IPS-20b (cell line): ENCODE data around the gene TRPV3.
"Not testable (repeated sequence)": the region's sequence is repeated elsewhere in the genome, so short reads cannot be mapped to it uniquely, and the experiment has no call there.

Experiments used
- H3K27ac ChIP-seq: one replicate; pipeline ENCODE4 v1.5.1; 2013; ENCODE audit warnings: low read length
- H3K27me3 ChIP-seq: 2 replicates; pipeline ENCODE4 v1.6.1; 2013; ENCODE audit warnings: mild to moderate bottlenecking, low read length, inconsistent platforms; ENCODE audit not compliant: insufficient read depth
- H3K36me3 ChIP-seq: 2 replicates; pipeline ENCODE4 v1.6.1; 2013; ENCODE audit warnings: low read depth, mild to moderate bottlenecking, inconsistent platforms, low read length, moderate library complexity; ENCODE audit not compliant: insufficient read depth
- H3K4me1 ChIP-seq: 2 replicates; pipeline ENCODE4 v1.6.1; 2013; ENCODE audit warnings: mild to moderate bottlenecking, control low read depth, inconsistent platforms, low read length, moderate library complexity; ENCODE audit not compliant: insufficient read depth
- H3K4me3 ChIP-seq: 2 replicates; pipeline ENCODE4 v1.5.1; 2013; ENCODE audit warnings: mild to moderate bottlenecking, low read length, inconsistent platforms
- H3K9ac ChIP-seq: 2 replicates; pipeline ENCODE4 v1.6.1; 2013; ENCODE audit warnings: low read depth, mild to moderate bottlenecking, inconsistent platforms, low read length, moderate library complexity
- H3K9me3 ChIP-seq: 2 replicates; pipeline ENCODE4 v1.6.1; 2013; ENCODE audit warnings: mild to moderate bottlenecking, low read depth, low read length, inconsistent platforms; ENCODE audit not compliant: insufficient read depth

TRPV3 gene

DNA sequence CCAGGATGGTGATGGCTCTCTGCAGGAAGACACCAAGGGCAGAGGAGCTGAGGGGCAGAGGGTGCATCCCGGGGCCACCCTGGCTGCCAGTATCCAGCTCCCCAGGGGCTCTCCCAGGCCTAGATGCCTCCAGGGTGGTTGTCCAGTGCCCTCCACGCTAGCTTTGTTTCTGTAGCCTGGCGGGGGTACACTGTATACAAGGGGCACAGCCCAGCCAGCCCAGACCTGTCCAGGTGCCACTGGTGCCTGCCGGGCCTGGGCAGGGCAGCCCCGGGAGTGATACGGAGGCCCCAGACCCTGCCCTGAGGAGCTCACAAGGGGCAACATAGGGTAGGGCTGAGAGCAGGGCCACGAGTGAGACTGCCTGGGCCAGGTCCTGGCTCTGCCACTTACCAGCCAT lies 14.6 kb upstream of the TRPV3 start:
- no peaks in the 10 kb centered on the region for H3K27me3 ChIP-seq

DNA sequence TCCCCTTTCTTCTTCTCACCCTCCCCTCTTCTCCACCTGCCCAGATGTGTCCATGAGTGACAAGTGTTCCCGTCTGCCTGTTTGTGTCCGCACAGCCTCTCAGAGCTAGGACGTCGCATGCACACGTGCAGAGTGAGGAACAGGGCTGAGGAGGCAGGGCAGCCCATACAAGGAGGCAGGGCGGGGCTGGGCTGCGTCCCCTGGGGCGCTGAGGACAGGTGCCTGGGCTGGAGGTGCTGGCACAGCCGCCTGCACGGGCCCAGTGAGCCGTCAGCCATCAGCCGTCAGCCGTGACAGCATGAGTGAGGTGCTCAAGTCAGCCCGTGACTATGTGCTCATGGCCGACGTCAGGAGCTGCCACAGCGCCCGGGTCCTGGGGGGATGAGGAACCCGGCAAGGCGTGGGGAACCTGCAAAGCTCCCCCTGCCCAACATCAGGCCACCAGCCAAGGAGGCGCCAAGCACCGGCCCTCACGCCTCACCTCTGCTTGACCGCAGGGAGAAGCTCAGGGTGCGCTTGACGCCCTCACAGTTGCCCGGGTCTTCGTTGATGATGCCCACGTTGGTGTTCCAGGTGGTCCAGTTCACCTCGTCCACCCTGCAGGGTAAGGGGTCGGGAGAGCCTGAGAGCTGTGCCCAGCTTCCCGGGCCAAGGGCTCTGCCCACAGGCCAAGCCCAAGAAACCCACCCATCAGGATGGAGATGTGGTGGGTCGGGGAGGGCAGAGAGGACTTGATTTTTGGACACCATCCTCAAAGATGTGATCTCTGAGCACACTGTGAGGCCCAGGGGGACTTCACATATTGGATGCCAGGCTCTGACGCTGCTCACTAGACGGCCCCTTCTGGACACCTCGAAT lies 13.7 kb upstream of the TRPV3 start:
- Histone ChIP-seq H3K4me3 (no peak overlapping the region), H3K4me1 (no peaks in the 10 kb centered on the region), H3K27me3 (no peaks in the 10 kb centered on the region), H3K36me3 (0 out of 2 replicates have a peak, but pooled peaks cover 5% of the 10 kb centered on the region), H3K9ac (no peak overlapping the region), H3K27ac (no peak overlapping the region), H3K9me3 (no peaks in the 10 kb centered on the region)

More for the DNA sequence above, 14.6 kb upstream of the TRPV3 start:
- H3K36me3 ChIP-seq = peaks cover 5% of the 10 kb centered on the region
- no peaks in the 10 kb centered on the region for H3K4me1 ChIP-seq
- no peaks in the 10 kb centered on the region for H3K9me3 ChIP-seq
- H3K9ac ChIP-seq = no peak overlapping the region
- no peak overlapping the region for H3K4me3 ChIP-seq
- H3K27ac ChIP-seq = no peak overlapping the region

DNA sequence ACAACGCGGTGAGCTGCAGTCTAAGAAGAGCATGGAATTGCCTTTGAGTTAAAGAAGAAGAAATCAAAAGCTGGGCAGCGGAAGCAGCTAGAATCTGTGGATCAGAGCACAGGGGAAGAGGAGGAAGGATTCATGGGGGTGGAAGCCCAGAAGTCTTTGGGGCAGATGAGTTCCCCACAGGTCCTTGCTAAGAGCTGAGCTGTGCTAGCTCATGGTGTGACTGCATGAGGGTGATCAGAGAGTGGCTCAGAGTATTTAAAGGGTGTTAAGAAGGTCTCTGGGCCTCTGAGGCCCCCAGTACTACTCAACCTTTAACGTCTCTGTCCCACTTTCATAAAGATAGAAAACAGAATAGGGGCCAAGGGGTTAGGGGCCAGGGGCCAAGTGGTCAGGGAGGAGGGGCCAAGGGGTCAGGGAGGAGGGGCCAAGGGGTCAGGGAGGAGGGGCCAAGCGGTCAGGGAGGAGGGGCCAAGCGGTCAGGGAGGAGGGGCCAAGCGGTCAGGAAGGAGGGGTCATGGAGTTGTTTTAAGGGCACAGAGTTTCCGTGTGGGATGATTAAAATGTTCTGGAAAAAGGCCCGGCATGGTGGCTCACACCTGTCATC lies 12.0 kb upstream of the TRPV3 start:
- Histone ChIP-seq H3K4me1 (no peaks in the 10 kb centered on the region), H3K27me3 (no peaks in the 10 kb centered on the region), H3K4me3 (no peak overlapping the region), H3K9me3 (no peaks in the 10 kb centered on the region), H3K9ac (no peak overlapping the region), H3K36me3 (peaks cover 11% of the 10 kb centered on the region; the same call in 1 of the 2 replicates), H3K27ac (no peak overlapping the region)

DNA sequence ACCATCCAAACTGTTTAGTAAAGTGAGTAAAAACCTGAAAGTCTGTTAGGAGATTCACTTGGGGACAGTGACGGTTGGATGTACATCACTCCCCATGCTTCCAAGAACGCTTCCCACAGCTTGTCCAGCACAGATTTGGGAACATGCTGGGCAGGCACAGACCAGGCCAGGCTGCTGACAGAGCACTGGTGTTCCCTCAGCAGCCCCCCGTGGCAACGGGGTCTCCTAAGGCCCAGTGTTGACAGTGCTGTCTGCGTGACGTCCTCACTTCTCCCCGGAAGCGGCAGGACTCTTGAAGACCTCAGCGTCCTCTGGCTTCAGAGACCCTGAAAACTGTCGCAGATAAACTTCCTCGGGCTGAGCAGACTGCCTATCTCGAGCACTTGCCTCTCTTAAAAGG lies 8.9 kb upstream of the TRPV3 start:
- no peaks in the 10 kb centered on the region for H3K4me1 ChIP-seq
- H3K4me3 ChIP-seq = no peak overlapping the region
- no peak overlapping the region for H3K9ac ChIP-seq
- no peak overlapping the region for H3K27ac ChIP-seq
- no peaks in the 10 kb centered on the region for H3K27me3 ChIP-seq
- no peaks in the 10 kb centered on the region for H3K9me3 ChIP-seq
- peaks cover 11% of the 10 kb centered on the region; the same call in 1 of the 2 replicates for H3K36me3 ChIP-seq

DNA sequence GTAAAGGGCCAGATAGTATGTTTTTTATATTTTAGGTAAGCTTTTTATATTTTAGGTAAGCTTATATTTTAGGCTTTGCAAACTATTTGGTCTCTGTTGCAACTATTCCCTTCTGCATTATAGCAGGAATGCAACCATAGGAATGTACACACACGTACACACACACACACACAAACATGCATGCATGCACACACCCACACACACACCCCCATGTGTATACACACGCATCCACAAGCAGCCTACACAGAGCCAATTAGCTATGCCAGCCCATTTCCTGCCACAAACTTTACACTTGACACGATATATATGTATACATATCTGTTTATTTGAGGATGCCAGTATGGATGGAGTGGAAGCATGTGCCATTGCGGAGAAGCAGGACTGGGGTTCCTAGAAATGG lies 7.5 kb upstream of the TRPV3 start:
- H3K9ac ChIP-seq = no peak overlapping the region
- no peak overlapping the region for H3K27ac ChIP-seq
- H3K4me1 ChIP-seq = no peaks in the 10 kb centered on the region
- H3K4me3 ChIP-seq = no peak overlapping the region
- no peaks in the 10 kb centered on the region for H3K9me3 ChIP-seq
- H3K36me3 ChIP-seq = peaks cover 11% of the 10 kb centered on the region; the same call in 1 of the 2 replicates
- no peaks in the 10 kb centered on the region for H3K27me3 ChIP-seq

DNA sequence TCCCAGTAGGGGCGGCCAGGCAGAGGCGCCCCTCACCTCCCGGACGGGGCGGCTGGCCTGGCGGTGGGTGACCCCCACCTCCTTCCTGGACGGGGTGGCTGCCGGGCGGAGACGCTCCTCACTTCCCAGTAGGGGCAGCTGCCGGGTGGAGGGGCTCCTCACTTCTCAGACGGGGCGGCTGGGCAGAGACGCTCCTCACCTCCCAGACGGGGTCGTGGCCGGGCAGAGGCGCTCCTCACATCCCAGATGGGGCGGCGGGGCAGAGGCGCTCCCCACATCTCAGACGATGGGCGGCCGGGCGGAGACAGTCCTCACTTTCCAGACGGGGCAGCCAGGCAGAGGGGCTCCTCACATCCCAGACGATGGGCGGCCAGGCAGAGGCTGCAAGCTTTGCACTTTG lies 6.6 kb upstream of the TRPV3 start:
- H3K4me3 ChIP-seq, H3K27me3 ChIP-seq, H3K9me3 ChIP-seq, H3K27ac ChIP-seq, H3K4me1 ChIP-seq, H3K9ac ChIP-seq: not testable (repeated sequence)
- peaks cover 11% of the 10 kb centered on the region; the same call in 1 of the 2 replicates for H3K36me3 ChIP-seq

DNA sequence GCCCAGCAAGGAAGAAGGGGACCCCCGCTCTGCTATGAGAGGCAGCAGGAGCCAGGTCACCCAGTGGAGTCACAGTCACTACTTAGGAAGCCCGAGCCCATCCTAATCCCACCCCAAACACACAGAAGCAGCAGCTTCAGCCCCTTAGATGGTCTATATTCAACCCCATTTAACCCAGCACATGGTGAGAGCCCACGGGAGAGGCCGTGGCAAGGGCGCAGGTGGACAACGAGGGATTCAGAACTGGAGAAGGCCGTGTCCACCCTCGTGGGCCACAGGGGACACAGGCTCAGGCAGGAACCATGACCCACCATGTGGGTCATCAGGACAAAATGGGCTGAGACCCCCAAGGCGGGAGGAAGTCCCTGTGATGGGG lies 1.6 kb upstream of the TRPV3 start:
- no peaks in the 10 kb centered on the region for H3K4me1 ChIP-seq
- H3K4me3 ChIP-seq = no peak overlapping the region
- H3K36me3 ChIP-seq = no peaks in the 10 kb centered on the region
- H3K9me3 ChIP-seq = no peaks in the 10 kb centered on the region
- H3K27me3 ChIP-seq = no peaks in the 10 kb centered on the region
- no peak overlapping the region for H3K9ac ChIP-seq
- H3K27ac ChIP-seq = no peak overlapping the region

DNA sequence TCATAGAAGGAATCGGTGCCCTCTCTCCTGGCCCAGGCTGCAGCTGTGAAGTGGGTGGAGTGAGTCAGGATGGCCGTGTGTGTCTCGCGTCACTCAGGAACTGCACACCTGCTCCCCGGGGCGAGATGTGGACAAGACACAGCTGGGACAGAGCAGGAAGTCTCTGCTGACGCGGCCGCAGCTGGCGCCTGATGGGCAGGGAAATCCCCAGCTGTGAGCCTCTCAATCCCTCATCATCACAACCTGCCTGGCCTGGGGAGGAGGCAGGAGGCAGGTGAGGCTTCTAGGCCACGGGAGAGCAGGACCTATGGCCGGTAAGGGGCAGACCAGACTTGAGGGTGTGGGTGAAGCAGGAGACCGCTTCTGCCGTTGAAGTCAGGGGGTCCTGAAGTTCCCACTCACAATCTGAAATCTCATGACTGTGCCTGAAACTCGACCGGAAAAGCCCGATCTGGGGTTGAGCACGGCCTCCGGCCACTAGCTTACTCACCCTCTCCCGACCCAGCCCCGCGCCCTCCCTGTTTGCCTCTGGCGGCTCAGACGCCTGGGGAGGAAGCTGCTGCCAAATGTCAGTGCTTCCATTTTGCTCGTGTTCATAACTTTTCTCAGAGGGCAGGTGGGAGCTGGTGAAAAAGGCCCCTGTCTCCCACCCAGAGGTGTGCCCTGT lies 1.1 kb upstream of the TRPV3 start:
- Histone ChIP-seq H3K9ac (no peak overlapping the region), H3K4me1 (no peaks in the 10 kb centered on the region), H3K4me3 (no peak overlapping the region), H3K27me3 (no peaks in the 10 kb centered on the region), H3K9me3 (no peaks in the 10 kb centered on the region), H3K27ac (no peak overlapping the region), H3K36me3 (no peaks in the 10 kb centered on the region)

DNA sequence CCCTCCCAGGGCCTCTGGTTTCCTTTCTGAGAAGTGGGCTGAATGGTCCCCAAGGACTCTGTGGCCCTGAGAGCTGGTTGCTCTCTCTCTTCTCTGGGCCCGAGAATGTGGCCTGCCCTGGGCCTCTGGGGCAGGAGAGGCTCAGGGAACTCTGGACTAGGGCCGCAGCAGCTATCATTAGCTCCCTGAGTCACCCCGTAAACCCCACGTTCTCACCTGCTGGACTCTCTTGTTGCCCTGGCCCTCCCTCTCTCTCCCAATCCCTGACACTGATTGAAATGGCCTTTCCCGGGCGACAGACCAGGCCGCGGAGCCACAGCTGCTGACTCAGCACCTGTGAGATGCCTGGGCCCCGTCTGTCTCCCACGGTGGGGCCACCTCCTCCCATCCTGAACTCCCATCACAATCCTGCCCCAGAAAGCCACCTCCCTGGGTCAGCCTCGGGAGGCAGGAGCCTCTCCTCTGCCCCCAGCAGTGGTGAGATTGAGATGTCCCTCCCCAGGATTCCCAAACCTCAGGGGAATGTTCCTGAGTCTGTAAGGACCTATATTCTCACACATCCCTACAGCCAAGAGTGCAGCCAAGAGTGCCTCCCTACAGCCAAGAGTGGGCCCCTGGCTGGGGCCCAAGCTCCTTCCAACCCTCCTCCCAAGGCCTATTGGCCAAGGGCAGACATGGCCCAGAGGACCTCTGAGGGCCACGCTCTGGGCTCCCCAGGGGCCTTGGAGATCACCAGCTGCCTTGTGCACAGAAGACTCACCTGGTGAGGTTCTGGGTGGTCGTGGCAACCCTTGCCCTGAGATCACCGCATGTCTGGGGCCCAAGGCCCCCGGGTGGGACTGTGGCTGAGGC lies 470 bp downstream of the TRPV3 start:
- no peaks in the 10 kb centered on the region for H3K4me1 ChIP-seq
- no peak overlapping the region for H3K4me3 ChIP-seq
- no peaks in the 10 kb centered on the region for H3K36me3 ChIP-seq

DNA sequence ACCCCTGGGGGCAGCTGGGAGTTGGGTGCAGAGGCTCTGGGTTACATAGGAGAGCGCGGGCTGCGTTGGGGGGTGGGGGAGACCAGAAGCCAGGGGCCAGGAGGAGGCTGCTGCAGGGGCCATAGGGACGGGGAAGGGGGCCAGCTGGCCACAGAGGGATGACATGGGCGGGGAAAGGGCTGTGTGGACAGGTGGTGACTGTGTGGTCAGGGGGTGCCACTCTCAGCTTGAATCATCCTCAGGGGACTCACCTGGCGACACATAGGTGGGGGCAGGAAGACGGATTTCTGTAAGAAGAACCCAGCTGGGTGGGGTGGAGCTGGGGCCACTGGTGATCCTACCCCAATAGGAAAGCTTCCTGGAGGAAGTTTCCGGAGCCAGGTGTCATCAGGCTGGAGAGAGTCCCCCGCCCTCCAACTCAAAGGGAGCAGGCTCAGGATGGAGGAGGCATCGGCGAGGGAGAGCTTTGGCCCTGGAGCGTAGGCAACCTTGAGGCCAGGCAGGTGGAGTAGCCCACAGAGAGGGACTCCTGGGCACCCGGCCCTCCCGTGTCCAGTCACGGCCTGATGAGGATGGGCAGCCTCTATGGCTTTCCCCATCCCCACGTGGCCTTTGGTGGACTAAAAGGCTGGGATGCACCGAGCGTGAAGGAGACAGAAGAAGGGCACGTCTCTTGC lies 1.2 kb downstream of the TRPV3 start:
- Histone ChIP-seq H3K36me3 (no peaks in the 10 kb centered on the region), H3K9ac (no peak overlapping the region), H3K27me3 (no peaks in the 10 kb centered on the region), H3K9me3 (no peaks in the 10 kb centered on the region), H3K4me3 (no peak overlapping the region), H3K27ac (no peak overlapping the region), H3K4me1 (no peaks in the 10 kb centered on the region)

More for the DNA sequence above, 470 bp downstream of the TRPV3 start:
- no peak overlapping the region for H3K27ac ChIP-seq
- H3K9ac ChIP-seq = no peak overlapping the region
- no peaks in the 10 kb centered on the region for H3K27me3 ChIP-seq
- no peaks in the 10 kb centered on the region for H3K9me3 ChIP-seq
